GM21786 (cell line): ENCODE data around the gene GAD1.

Experiments used
- ATAC-seq: cut with Tn5 transposase; IDR thresholded peaks from one replicate; pipeline ENCODE4 v1.9.1; 2021; ENCODE audit not compliant: unreplicated experiment

GAD1 gene

GRCh38 chr2:170840717-170841210 is 24.1 kb downstream of the GAD1 start:
- ATAC-seq = no peak

- no peak for ATAC-seq
Observed at GRCh38 chr2:170842785-170843184, 26.1 kb downstream of the GAD1 start.

GRCh38 chr2:170843656-170844055 is 27.0 kb downstream of the GAD1 start:
- ATAC-seq = no peak

GRCh38 chr2:170845343-170845742 is 28.7 kb downstream of the GAD1 start:
- ATAC-seq = no peak

- ATAC-seq = no peak
Observed at GRCh38 chr2:170846314-170846713, 29.6 kb downstream of the GAD1 start.

GRCh38 chr2:170847716-170848115 is 31.0 kb downstream of the GAD1 start:
- ATAC-seq = no peak

GRCh38 chr2:170848587-170848986 is 31.9 kb downstream of the GAD1 start:
- ATAC-seq = no peak

- no peak for ATAC-seq
Observed at GRCh38 chr2:170850251-170850650, 33.6 kb downstream of the GAD1 start.

GRCh38 chr2:170851635-170852034 is 34.9 kb downstream of the GAD1 start:
- no peak for ATAC-seq

- no peak for ATAC-seq
Observed at GRCh38 chr2:170856066-170856465, 39.4 kb downstream of the GAD1 start.

- no peak for ATAC-seq
Observed at GRCh38 chr2:170862286-170862902, 45.7 kb downstream of the GAD1 start.

GRCh38 chr2:170863087-170863486 is 46.4 kb downstream of the GAD1 start:
- ATAC-seq = no peak

GRCh38 chr2:170869036-170869435 is 52.3 kb downstream of the GAD1 start:
- ATAC-seq = no peak

GRCh38 chr2:170869461-170869860 is 52.8 kb downstream of the GAD1 start:
- no peak for ATAC-seq

- ATAC-seq = peak; percentile 91
Observed at GRCh38 chr2:170873035-170873692, 56.5 kb downstream of the GAD1 start.

GRCh38 chr2:170878066-170878465 is 61.4 kb downstream of the GAD1 start:
- ATAC-seq = no peak

- ATAC-seq = no peak
Observed at GRCh38 chr2:170878505-170878904, 61.8 kb downstream of the GAD1 start.

GRCh38 chr2:170881840-170882239 is 65.2 kb downstream of the GAD1 start:
- no peak for ATAC-seq

GRCh38 chr2:170882758-170883157 is 66.1 kb downstream of the GAD1 start:
- no peak for ATAC-seq

GRCh38 chr2:170883683-170884082 is 67.0 kb downstream of the GAD1 start:
- no peak for ATAC-seq

- ATAC-seq = no peak
Observed at GRCh38 chr2:170885130-170885791, 68.6 kb downstream of the GAD1 start.

- ATAC-seq = no peak
Observed at GRCh38 chr2:170886386-170886785, 69.7 kb downstream of the GAD1 start.
